H1 (cell line): ENCODE measurements around the gene GATB. TPM values are rescaled to one million over a fixed set of nuclear protein-coding genes. Genes with fewer than 3 reads are reported as not detected.

Source experiments
- CTCF ChIA-PET: fragments of 300-600 bp; sonication (Branson Sonifier 250); formaldehyde crosslinking; loops from one replicate; lab custom pipeline; 2021; ENCODE audit not compliant: partially characterized antibody; lab: Charles Lee
- POLR2A ChIA-PET: fragments of 300-600 bp; sonication (Branson Sonifier 250); formaldehyde crosslinking; loops from one replicate; lab custom pipeline; 2021; ENCODE audit warnings: inconsistent platforms; ENCODE audit not compliant: partially characterized antibody; lab: Charles Lee
- DNase-seq, 2 experiments: peaks; one replicate each; pipeline versions ENCODE4 v3.0.0 to v3.0.0-alpha.2; 2010 to 2022; ENCODE audit warnings: low spot score in 2 of 2, low read depth in 1 of 2, mixed read lengths in 1 of 2
- FAIRE-seq: peaks from 2 replicates; lab custom pipeline; 2011; peaks lifted over from hg19 to GRCh38; lab: Jason Lieb, UNC
- H2AFZ ChIP-seq: 2 replicates; pipeline ENCODE4 v1.8.1; 2012; ENCODE audit warnings: low read length, inconsistent platforms
- H2AK5ac ChIP-seq: 2 replicates; pipeline ENCODE4 v1.6.1; 2013; ENCODE audit warnings: low read depth, low read length
- H2BK120ac ChIP-seq: replicated peaks from 2 replicates; pipeline ENCODE3; 2013; ENCODE audit warnings: low read depth, low read length, inconsistent platforms
- H2BK12ac ChIP-seq: 2 replicates; pipeline ENCODE4 v1.6.1; 2013; ENCODE audit warnings: low read depth, low read length
- H2BK15ac ChIP-seq: 2 replicates; pipeline ENCODE4 v1.6.1; 2013; ENCODE audit warnings: low read length
- H2BK20ac ChIP-seq: 2 replicates; pipeline ENCODE4 v1.6.1; 2013; ENCODE audit warnings: low read length
- H2BK5ac ChIP-seq: 2 replicates; pipeline ENCODE4 v1.6.1; 2013; ENCODE audit warnings: low read depth, low read length
- H3K14ac ChIP-seq: 2 replicates; pipeline ENCODE4 v1.6.1; 2013; ENCODE audit warnings: inconsistent platforms; ENCODE audit not compliant: insufficient read length
- H3K18ac ChIP-seq: 2 replicates; pipeline ENCODE4 v1.6.1; 2013; ENCODE audit warnings: low read length; ENCODE audit errors: extremely low read depth
- H3K23ac ChIP-seq: 2 replicates; pipeline ENCODE4 v1.6.1; 2013; ENCODE audit warnings: inconsistent platforms; ENCODE audit not compliant: insufficient read length
- H3K23me2 ChIP-seq: 2 replicates; pipeline ENCODE4 v1.6.1; 2013; ENCODE audit warnings: low read depth, low read length
- H3K27ac ChIP-seq: 2 replicates; pipeline ENCODE4 v1.6.1; 2011; ENCODE audit warnings: low read depth, low read length, inconsistent platforms
- H3K27me3 ChIP-seq, 4 experiments: replicated peaks in 1 of 4; 1 replicate in 1 of 4; 2 replicates in 3 of 4; pipeline versions ENCODE4 v1.6.1 to v1.8.1; 2011 to 2013; ENCODE audit warnings: low read length in 3 of 4, mild to moderate bottlenecking in 3 of 4, inconsistent platforms in 2 of 4, mixed read lengths in 2 of 4, moderate library complexity in 1 of 4; ENCODE audit not compliant: control insufficient read depth in 3 of 4, insufficient read depth in 3 of 4; ENCODE audit errors: extremely low read depth in 1 of 4
- H3K36me3 ChIP-seq, 4 experiments: 2 replicates each; pipeline versions ENCODE4 v1.6.1 to v1.8.1; 2011 to 2013; ENCODE audit warnings: mild to moderate bottlenecking in 4 of 4, low read length in 3 of 4, moderate library complexity in 2 of 4, control low read depth in 1 of 4, inconsistent platforms in 1 of 4; ENCODE audit not compliant: insufficient read depth in 4 of 4, control insufficient read depth in 2 of 4
- H3K4ac ChIP-seq: replicated peaks from 2 replicates; pipeline ENCODE3; 2013; ENCODE audit warnings: low read length, low read depth, mixed read lengths, inconsistent platforms; ENCODE audit not compliant: insufficient read length
- H3K4me1 ChIP-seq, 4 experiments: replicated peaks in 1 of 4; 1 replicate in 1 of 4; 2 replicates in 3 of 4; pipeline versions ENCODE4 v1.6.1 to v1.8.1; 2011 to 2013; ENCODE audit warnings: low read length in 3 of 4, inconsistent platforms in 2 of 4, mixed read lengths in 1 of 4; ENCODE audit not compliant: insufficient read depth in 4 of 4, control insufficient read depth in 3 of 4
- H3K4me2 ChIP-seq, 2 experiments: 2 replicates each; pipeline versions ENCODE4 v1.6.1 to v1.8.1; 2011 to 2013; ENCODE audit warnings: low read depth in 2 of 2, low read length in 2 of 2, control low read depth in 1 of 2, inconsistent platforms in 1 of 2, mild to moderate bottlenecking in 1 of 2; ENCODE audit not compliant: insufficient read depth in 1 of 2
- H3K4me3 ChIP-seq, 4 experiments: fragments of 200-600, 300-600 bp in 1 of 4; sonication (generic), shearing (Covaris generic), sonication (Bioruptor Twin) in 1 of 4; 2 replicates each; pipeline versions ENCODE4 v1.5.1 to v1.8.1; 2011 to 2016; ENCODE audit warnings: low read length in 4 of 4, low read depth in 3 of 4, control low read depth in 2 of 4, inconsistent platforms in 2 of 4, mild to moderate bottlenecking in 2 of 4, mixed read lengths in 1 of 4, moderate library complexity in 1 of 4; ENCODE audit not compliant: insufficient read depth in 2 of 4; ENCODE audit errors: extremely low read depth in 1 of 4
- H3K56ac ChIP-seq: replicated peaks from 2 replicates; pipeline ENCODE3; 2013; ENCODE audit warnings: low read depth, mild to moderate bottlenecking, mixed read lengths, low read length, inconsistent platforms; ENCODE audit not compliant: insufficient read length
- H3K79me1 ChIP-seq: 2 replicates; pipeline ENCODE4 v1.6.1; 2013; ENCODE audit warnings: low read depth, low read length, control low read depth
- H3K79me2 ChIP-seq, 2 experiments: 2 replicates each; pipeline versions ENCODE4 v1.6.1 to v1.8.1; 2012 to 2013; ENCODE audit warnings: low read length in 2 of 2, mild to moderate bottlenecking in 2 of 2, inconsistent platforms in 1 of 2; ENCODE audit not compliant: insufficient read depth in 2 of 2, control insufficient read depth in 1 of 2
- H3K9ac ChIP-seq, 4 experiments: replicated peaks in 1 of 4; 1 replicate in 1 of 4; 2 replicates in 3 of 4; pipeline versions ENCODE4 v1.6.1 to v1.8.1; 2011 to 2013; ENCODE audit warnings: low read depth in 3 of 4, low read length in 3 of 4, control low read depth in 2 of 4, mild to moderate bottlenecking in 2 of 4, moderate library complexity in 2 of 4, inconsistent platforms in 1 of 4; ENCODE audit errors: extremely low read depth in 1 of 4
- H3K9me3 ChIP-seq, 2 experiments: 2 replicates each; pipeline versions ENCODE4 v1.6.1 to v1.8.1; 2012 to 2013; ENCODE audit warnings: mild to moderate bottlenecking in 2 of 2, moderate library complexity in 2 of 2, control low read depth in 1 of 2, inconsistent platforms in 1 of 2, low read depth in 1 of 2, low read length in 1 of 2, mixed read lengths in 1 of 2; ENCODE audit not compliant: insufficient read depth in 2 of 2
- H4K20me1 ChIP-seq, 2 experiments: replicated peaks in 1 of 2; 2 replicates each; pipeline versions ENCODE3 to v1.8.1; 2011 to 2013; ENCODE audit warnings: inconsistent platforms in 2 of 2, low read length in 2 of 2, mild to moderate bottlenecking in 1 of 2; ENCODE audit not compliant: insufficient read depth in 2 of 2, control insufficient read depth in 1 of 2
- H4K5ac ChIP-seq: 2 replicates; pipeline ENCODE4 v1.6.1; 2013; ENCODE audit warnings: low read length, low read depth, mixed read lengths, inconsistent platforms; ENCODE audit not compliant: insufficient read length
- H4K8ac ChIP-seq: 2 replicates; pipeline ENCODE4 v1.8.0; 2013; ENCODE audit warnings: mild to moderate bottlenecking, moderate library complexity, low read length, inconsistent platforms; ENCODE audit not compliant: insufficient read depth; ENCODE audit errors: extremely low read depth
- H4K91ac ChIP-seq: replicated peaks from 2 replicates; pipeline ENCODE3; 2013; ENCODE audit warnings: low read length, mixed read lengths, inconsistent platforms; ENCODE audit not compliant: insufficient read length
- ATF2 ChIP-seq: IDR thresholded peaks from 2 replicates; pipeline ENCODE4 v1.6.1; 2012; ENCODE audit warnings: low read length, inconsistent platforms
- BCL11A ChIP-seq, 2 experiments: IDR thresholded peaks; one replicate each; pipeline ENCODE4 v1.6.1; 2011; ENCODE audit warnings: low read depth in 2 of 2, low read length in 2 of 2, mild to moderate bottlenecking in 2 of 2
- CBX5 ChIP-seq: fragments of 300-800, 300-1000 bp; sonication (generic); IDR thresholded peaks from 2 replicates; pipeline ENCODE4 v1.7.1; 2016; ENCODE audit warnings: antibody characterized with exemption, low read length, low read depth
- CHD2 ChIP-seq: IDR thresholded peaks from 2 replicates; pipeline ENCODE4 v1.6.1; 2012; ENCODE audit warnings: low read length, improper control_type of control experiment
- HDAC2 ChIP-seq, 2 experiments: fragments of 300-600 bp in 1 of 2; sonication (generic) in 1 of 2; IDR thresholded peaks; 2 replicates each; pipeline ENCODE4 v1.6.1; 2011 to 2012; ENCODE audit warnings: low read depth in 2 of 2, low read length in 2 of 2, mild to moderate bottlenecking in 2 of 2, moderate library complexity in 2 of 2, borderline replicate concordance in 1 of 2, inconsistent platforms in 1 of 2
- HDAC6 ChIP-seq: IDR thresholded peaks from one replicate; pipeline ENCODE4 v1.7.1; 2012; ENCODE audit warnings: low read depth, mild to moderate bottlenecking, inconsistent platforms, low read length, moderate library complexity
- JUND ChIP-seq: IDR thresholded peaks from 2 replicates; pipeline ENCODE4 v1.6.1; 2011; ENCODE audit warnings: mild to moderate bottlenecking, improper control_type of control experiment, low read length
- KDM5A ChIP-seq: fragments of 200-600 bp; IDR thresholded peaks from 2 replicates; pipeline ENCODE4 v1.7.1; 2012; ENCODE audit warnings: mild to moderate bottlenecking, low read length, inconsistent platforms, mixed read lengths
- RXRA ChIP-seq: IDR thresholded peaks from 2 replicates; pipeline ENCODE4 v1.6.1; 2011; ENCODE audit warnings: low read depth, mild to moderate bottlenecking, low read length, moderate library complexity; ENCODE audit not compliant: insufficient read depth
- SIN3A ChIP-seq, 2 experiments: IDR thresholded peaks in 1 of 2; conservative IDR thresholded peaks in 1 of 2; 2 replicates each; pipeline ENCODE4 v1.6.1; 2011 to 2012; ENCODE audit warnings: low read length in 2 of 2, improper control_type of control experiment in 1 of 2, low read depth in 1 of 2, mild to moderate bottlenecking in 1 of 2
- SIRT6 ChIP-seq: IDR thresholded peaks from one replicate; pipeline ENCODE4 v1.7.1; 2012; ENCODE audit warnings: low read length, inconsistent platforms
- SP4 ChIP-seq: IDR thresholded peaks from 2 replicates; pipeline ENCODE4 v1.6.1; 2012; ENCODE audit warnings: low read length, inconsistent platforms
- SUZ12 ChIP-seq: fragments of 200-600 bp; sonication (generic); IDR thresholded peaks from 2 replicates; pipeline ENCODE4 v1.6.1; 2012; ENCODE audit warnings: mild to moderate bottlenecking, inconsistent platforms, low read length, moderate library complexity, mixed read lengths
- whole genome bisulfite sequencing, 2 experiments: shearing (Covaris generic) in 1 of 2; methylation state at CpG; one replicate each; pipeline versions ENCODE4 v1.1.6 to v1.1.7; 2013 to 2015; ENCODE audit warnings: low lambda C conversion rate in 2 of 2, mixed read lengths in 2 of 2, inconsistent platforms in 1 of 2, low coverage in 1 of 2, missing lambda C conversion rate in 1 of 2; ENCODE audit not compliant: insufficient replicate concordance in 2 of 2, insufficient coverage in 1 of 2, insufficient read length in 1 of 2; ENCODE audit errors: extremely low coverage in 1 of 2, missing lambda C conversion rate in 1 of 2; 5-methylcytosine and 5-hydroxymethylcytosine counted together
- polyA plus RNA-seq, 7 experiments: library from polyadenylated mRNA; depleted of rRNA in 3 of 7; stranded (reverse) in 5 of 7; unstranded in 2 of 7; fragments of >200 nt in 5 of 7; fragments of 200-250 nt in 2 of 7; gene quantifications; 1 replicate in 5 of 7; 2 replicates in 1 of 7; 4 replicates in 1 of 7; pipeline versions ENCODE4 v1.2.1 to v1.2.3, GENCODE V29; 2011 to 2013; ENCODE audit warnings: missing spikeins in 2 of 7, mixed read lengths in 2 of 7
- total RNA-seq: library from RNA; stranded (reverse); fragmentation: NEBNext Ultra II Directional; extraction: Animal tissue kit (Norgen Biotek cat#: 25700); gene quantifications from 2 replicates; pipeline ENCODE4 v1.2.1, GENCODE V29; 2021

Gene GATB
- total and polyA plus RNA-seq, 2 of the 8 experiments (the other 6 are each of a cell fraction or from before 2014, with no cell fraction given), result 15.3 to 18.0 TPM

- Histone ChIP-seq H3K4me2 (no peak overlapping the region), H3K23ac (no peak overlapping the region), H3K23me2 (no peaks in the 10 kb centered on the region), H3K27ac (no peak overlapping the region), H2BK15ac (no peak overlapping the region), H4K20me1 (no peaks in the 10 kb centered on the region), H4K5ac (no peak overlapping the region), H3K4ac (no peak overlapping the region), H3K79me1 (no peaks in the 10 kb centered on the region), H4K8ac (no peak overlapping the region), H3K9ac (no peak overlapping the region), H3K9me3 (peaks cover 12 to 22% of the 10 kb centered on the region in 2 experiments), H3K36me3 (0 out of 8 replicates have a peak, but pooled peaks cover 0 to 3% (median 0%) of the 10 kb centered on the region in 4 experiments), H2BK20ac (no peak overlapping the region), H4K91ac (no peak overlapping the region), H2BK120ac (no peak overlapping the region), H3K4me3 (no peak overlapping the region), H3K14ac (no peak overlapping the region), H3K56ac (no peak overlapping the region), H3K4me1 (no peaks in the 10 kb centered on the region; a peak in 2 of 7 replicates), H3K79me2 (no peaks in the 10 kb centered on the region), H2AFZ (no peak overlapping the region), H3K18ac (no peak overlapping the region), H2AK5ac (no peak overlapping the region), H3K27me3 (no peaks in the 10 kb centered on the region), H2BK5ac (no peak overlapping the region), H2BK12ac (no peak overlapping the region)
- ChIA-PET CTCF (no interaction called here), POLR2A (no interaction called here)
- FAIRE-seq, result no peak
- 91% methylated on average over 3 of the region's 3 CpGs; no CpG with 5 or more reads in 1 of the 2 experiments for WGBS, 2 experiments
- DNase-seq, result no peak
- TF ChIP-seq RXRA (no peak), JUND (no peak), SP4 (no peak), HDAC2 (IDR thresholded peaks at IDR 0.05; ENCODE audit: borderline replicate concordance in 1 of 2, low read depth in 2 of 2, low read length in 2 of 2) (no peak), CBX5 (no peak), SIN3A (conservative IDR thresholded peaks at IDR 0.05 in 1 of 2, IDR thresholded peaks at IDR 0.05 in 1 of 2; ENCODE audit: low read depth in 1 of 2, low read length in 2 of 2) (no peak), BCL11A (IDR thresholded peaks at IDR 0.05; ENCODE audit: low read depth in 2 of 2, low read length in 2 of 2) (no peak), SUZ12 (no peak), HDAC6 (no peak), KDM5A (no peak), CHD2 (no peak), SIRT6 (no peak), ATF2 (no peak)
Measured at GRCh38 chr4:151772274-151772673, 11.5 kb upstream of the GATB start.
